NCI-H1694 treated with DMSO at 0.1 percent for 48 hours (cell line): ENCODE results near the gene GRWD1.

Source experiments
- DNase-seq: peaks from one replicate; lab custom pipeline; 2025; lab: John Stamatoyannopoulos, UW

GRWD1 gene

GRCh38 chr19:48424694-48425219, 21.0 kb upstream of the GRWD1 start:
- DNase-seq, result no peak

- no peak for DNase-seq
Observed at GRCh38 chr19:48428670-48429069, 17.1 kb upstream of the GRWD1 start.

GRCh38 chr19:48433337-48433736, 12.4 kb upstream of the GRWD1 start:
- DNase-seq, result no peak

- no peak for DNase-seq
Observed at GRCh38 chr19:48436586-48436985, 9.2 kb upstream of the GRWD1 start.

- no peak for DNase-seq
Observed at GRCh38 chr19:48441360-48442050, 4.3 kb upstream of the GRWD1 start.

- no peak for DNase-seq
Observed at GRCh38 chr19:48442116-48443035, 3.4 kb upstream of the GRWD1 start.

GRCh38 chr19:48443256-48443655, 2.5 kb upstream of the GRWD1 start:
- DNase-seq, result no peak

GRCh38 chr19:48443731-48444128, 2.1 kb upstream of the GRWD1 start:
- no peak for DNase-seq

GRCh38 chr19:48444129-48444935, 1.5 kb upstream of the GRWD1 start:
- no peak for DNase-seq

- peak; percentile 31 for DNase-seq
Observed at GRCh38 chr19:48444936-48445200, 915 bp upstream of the GRWD1 start.

- DNase-seq, result peak; percentile 90
Observed at GRCh38 chr19:48445256-48445605, 552 bp upstream of the GRWD1 start.

- DNase-seq, result no peak
Observed at GRCh38 chr19:48446579-48446978, 796 bp downstream of the GRWD1 start.

- no peak for DNase-seq
Observed at GRCh38 chr19:48448563-48448962, 2.8 kb downstream of the GRWD1 start.

- no peak for DNase-seq
Observed at GRCh38 chr19:48450441-48450840, 4.7 kb downstream of the GRWD1 start.

- no peak for DNase-seq
Observed at GRCh38 chr19:48450863-48451262, 5.1 kb downstream of the GRWD1 start.

- DNase-seq, result no peak
Observed at GRCh38 chr19:48451624-48452023, 5.8 kb downstream of the GRWD1 start.

GRCh38 chr19:48452289-48453190, 6.8 kb downstream of the GRWD1 start:
- DNase-seq, result no peak

GRCh38 chr19:48454150-48454730, 8.5 kb downstream of the GRWD1 start:
- DNase-seq, result no peak

GRCh38 chr19:48455171-48455907, 9.6 kb downstream of the GRWD1 start, which contains the start of gene KCNJ14:
Gene KCNJ14 (plus strand): TSS chr19:48455574. CDS start chr19:48461725, 6,151 bp downstream.
- DNase-seq, result no peak

GRCh38 chr19:48455908-48456562, 10.3 kb downstream of the GRWD1 start:
- DNase-seq, result no peak
